Measurements from ENCODE around the gene ATXN1.

The ATXN1 gene

DNA sequence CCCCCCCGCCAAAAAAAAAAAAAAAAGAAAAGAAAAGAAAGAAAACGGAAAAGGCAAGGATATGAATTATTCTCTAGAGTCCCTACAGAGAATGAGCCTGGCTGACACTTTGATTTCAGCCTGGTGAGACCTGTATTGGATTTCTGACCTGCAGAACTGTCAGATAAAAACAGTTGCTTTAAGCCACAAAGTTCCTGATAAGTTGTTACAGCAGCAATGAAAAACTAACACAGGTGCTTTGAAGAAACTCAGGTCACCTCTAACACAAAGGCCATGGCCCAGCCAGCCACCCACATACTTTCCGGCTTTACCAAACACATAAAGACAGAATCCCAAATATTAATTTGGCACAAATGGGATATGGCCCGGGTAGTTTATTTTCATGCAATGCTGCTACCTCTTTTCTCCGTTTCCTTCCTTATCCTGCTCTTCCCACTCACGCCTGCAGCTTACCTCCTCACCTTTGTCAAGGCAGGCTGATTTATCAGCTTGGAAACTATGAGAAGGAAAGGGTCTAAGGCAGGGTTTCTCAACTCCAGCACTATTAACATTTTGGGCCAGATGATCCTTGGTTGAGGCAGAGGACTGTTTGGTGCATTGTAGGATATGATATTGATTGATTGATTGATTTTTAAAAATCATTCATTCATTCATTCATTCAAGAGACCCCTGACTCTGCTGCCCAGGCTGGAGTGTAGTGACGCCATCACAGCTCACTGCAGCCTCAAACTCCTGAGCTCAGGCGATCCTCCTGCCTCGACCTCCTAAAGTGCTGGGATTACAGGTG is 88.1 kb downstream of the ATXN1 start:
- DNase-seq (ENCODE audit: low read depth in 2 of 2) = no peak

DNA sequence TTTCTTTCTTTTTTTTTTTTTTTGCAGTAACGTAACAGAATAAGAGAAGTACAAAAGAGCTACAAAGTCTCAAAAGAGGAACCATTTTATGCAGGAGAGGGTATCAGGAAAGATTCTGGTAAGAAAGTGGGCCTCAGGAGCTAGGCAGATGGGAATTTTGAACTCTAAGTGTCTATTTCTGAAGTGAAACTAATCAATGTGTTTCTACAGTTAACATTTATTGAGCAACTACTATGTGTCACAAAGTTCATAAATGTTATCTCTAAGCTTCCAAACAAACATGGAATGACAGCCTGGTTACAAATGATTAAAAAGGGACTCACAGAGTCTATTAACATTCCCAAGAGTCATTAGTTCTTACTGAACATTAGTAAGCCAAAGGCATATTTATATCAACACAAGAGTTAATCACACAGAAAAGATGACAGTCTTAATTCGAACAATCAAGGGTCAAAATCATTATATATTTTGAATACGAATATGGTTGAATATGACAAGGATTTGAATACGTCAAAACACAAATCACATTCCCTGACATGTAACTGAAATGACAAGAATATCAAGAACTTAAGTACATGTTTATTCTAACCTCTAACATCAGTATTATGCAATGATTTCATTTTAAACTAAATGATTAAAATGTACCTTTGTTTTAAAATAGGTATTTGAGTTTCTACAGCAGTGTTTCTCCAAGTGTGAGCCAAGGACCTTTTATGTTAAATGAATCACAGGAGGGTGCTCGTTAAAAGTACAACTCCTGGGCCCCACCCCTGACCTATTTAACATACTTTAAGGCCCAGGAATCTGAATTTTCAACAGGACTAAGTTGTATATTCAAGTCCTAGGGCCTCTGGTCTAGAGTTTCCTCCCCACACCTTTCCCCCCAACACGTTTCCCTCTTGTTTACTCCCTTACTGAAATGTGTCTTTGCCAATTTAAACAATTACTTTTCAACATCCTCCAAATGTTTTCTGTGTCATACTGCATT is 89.7 kb downstream of the ATXN1 start:
- no peak for DNase-seq (ENCODE audit: low read depth in 2 of 2)

DNA sequence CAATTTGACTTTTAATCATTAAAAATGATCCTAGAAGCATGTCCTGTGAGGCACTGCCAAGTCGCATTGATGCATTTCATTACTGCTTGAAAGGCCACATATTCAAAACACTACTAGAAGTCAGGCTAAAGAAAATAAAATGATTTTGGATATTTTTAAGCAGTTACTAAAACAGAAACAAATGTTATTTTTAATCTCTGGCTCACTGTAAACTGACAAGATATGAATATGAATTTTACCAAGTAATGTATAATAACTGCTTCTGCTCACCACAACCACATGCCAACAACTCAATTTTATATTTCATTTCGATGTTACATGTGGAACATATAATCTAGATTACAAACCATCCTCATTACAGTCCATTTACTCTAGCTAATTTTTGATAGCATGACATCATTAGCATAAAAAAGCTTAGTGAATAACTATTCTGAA is 90.6 kb downstream of the ATXN1 start:
- DNase-seq (ENCODE audit: low read depth in 2 of 2) = no peak

DNA sequence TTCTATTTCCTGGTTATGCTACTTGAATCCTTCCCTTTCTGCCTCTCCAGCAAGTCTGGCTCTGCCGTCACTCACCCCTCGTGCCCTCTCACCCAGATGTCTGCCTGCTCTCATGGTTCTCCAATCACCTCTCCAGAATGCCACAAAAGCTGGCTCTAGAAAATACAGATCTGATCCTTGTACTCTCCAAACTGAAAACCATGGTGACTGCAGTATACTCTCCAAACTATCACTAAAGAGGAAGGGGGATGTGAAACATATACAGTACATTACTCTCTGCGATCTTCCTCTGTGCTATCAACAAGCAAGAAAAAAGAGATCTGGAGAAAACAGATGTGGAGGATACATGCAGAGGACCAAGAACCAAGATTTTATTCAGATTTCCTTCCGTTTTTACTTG is 91.1 kb downstream of the ATXN1 start:
- DNase-seq (ENCODE audit: low read depth in 2 of 2) = no peak

DNA sequence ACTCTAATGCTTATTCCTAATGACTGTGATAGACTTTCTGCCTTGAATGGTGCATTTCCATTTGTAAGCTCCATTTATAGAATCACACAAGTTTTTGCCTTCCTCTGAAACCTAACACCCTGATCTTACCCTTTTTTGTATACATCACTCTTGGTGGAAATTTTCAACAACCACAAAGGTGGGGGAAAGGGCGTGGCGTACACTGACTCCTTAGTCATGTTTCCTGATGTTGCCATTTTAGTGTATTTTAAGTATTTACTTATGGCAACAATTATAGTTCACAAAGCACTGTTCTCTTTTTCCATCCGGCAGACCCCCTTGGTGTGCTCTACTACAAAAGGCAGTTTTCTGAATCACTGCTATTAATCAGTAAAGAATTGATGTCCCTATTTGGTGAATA is 92.0 kb downstream of the ATXN1 start:
- peak; percentile 38 to 42 for DNase-seq (ENCODE audit: low read depth in 2 of 2)

DNA sequence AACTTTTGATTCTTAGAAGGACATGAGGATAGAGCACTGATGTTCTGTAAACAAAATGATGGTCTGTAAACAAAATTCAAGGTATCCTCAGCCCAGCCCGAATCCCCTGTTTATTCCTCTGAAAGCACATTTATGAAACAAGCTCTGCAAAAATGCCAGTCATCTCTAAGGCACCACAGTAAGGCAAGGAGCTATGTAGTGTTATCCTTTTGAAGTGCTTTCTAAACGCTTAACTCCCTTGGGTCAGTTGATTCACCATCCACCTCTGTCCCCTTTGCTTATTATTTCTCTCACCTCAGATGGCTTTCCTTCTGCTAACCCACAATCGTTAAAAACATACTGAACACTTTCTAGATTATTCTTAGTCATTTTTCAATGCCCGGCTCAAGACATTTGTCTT is 93.8 kb downstream of the ATXN1 start:
- no peak for DNase-seq (ENCODE audit: low read depth in 2 of 2)

DNA sequence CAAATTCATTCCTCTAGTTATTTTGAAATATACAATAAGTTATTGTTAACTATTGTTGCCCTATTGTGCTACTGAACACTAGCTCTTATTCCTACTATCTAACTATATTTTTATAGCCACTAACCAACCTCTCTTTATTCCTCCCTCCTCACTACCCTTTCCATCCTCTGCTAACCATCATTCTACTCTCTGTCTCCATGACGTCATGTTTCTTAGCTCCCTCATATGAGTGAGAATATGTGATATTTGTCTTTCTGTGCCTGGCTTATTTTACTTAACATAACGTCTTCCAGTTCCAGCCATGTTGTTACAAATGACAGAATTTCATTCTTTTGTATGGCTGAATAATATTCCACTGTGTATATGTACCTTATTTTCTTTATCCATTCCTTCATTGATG is 95.3 kb downstream of the ATXN1 start:
- DNase-seq (ENCODE audit: low read depth in 2 of 2) = no peak

DNA sequence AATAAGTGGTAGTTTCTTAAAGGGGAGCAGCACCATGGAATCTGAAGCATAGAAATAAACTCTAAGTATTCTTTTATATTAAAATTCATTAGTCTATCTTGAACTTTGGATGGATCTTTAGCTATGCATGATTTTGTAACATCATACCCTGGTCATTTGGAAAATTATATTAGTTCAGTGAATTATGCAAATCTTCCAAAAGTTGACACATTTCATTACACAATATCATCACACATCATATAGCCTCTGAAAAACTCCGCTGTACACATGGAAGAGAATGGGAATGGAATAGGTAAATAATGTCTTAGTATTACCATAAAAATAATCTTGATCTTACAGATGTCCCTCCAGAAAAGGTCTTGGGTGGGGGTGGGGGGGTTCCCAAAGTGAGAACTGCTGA is 96.1 kb downstream of the ATXN1 start:
- no peak for DNase-seq (ENCODE audit: low read depth in 2 of 2)

DNA sequence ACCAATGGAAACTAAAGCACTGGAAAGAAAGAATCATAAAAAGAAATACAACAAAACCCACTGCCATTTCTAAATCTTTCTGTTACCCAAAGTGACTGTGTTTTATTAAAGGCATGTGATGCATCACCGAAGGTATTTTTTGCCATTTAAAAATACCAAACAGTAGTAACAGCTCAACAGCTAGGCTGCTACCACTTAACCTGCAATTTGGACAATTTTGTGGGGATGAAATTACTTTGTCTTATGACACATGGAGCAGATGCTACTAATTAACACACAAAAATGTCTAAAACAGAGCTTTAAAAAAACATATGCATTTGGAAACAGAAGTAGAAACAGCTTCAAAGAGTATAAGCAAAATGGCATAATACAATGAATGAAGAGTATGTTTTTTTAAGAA is 97.4 kb downstream of the ATXN1 start:
- peak; percentile 44 for DNase-seq (ENCODE audit: low read depth in 2 of 2)

DNA sequence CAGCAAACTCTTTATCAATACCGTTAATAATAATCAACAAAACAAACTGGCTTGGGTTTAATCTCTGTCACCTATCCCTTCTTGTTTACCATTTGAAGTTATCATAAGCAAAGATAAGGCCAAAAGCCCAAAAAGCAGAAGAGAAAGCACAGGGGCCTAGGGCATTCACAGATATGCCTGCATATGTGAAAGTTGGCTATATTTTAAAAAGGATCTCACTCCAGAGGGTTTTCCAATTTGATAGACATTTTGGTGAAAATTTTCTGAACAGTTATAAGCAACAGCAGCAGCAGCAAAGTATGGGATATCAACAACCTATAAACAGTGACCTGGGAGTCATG is 101.1 kb downstream of the ATXN1 start:
- DNase-seq (ENCODE audit: low read depth in 2 of 2) = no peak

DNA sequence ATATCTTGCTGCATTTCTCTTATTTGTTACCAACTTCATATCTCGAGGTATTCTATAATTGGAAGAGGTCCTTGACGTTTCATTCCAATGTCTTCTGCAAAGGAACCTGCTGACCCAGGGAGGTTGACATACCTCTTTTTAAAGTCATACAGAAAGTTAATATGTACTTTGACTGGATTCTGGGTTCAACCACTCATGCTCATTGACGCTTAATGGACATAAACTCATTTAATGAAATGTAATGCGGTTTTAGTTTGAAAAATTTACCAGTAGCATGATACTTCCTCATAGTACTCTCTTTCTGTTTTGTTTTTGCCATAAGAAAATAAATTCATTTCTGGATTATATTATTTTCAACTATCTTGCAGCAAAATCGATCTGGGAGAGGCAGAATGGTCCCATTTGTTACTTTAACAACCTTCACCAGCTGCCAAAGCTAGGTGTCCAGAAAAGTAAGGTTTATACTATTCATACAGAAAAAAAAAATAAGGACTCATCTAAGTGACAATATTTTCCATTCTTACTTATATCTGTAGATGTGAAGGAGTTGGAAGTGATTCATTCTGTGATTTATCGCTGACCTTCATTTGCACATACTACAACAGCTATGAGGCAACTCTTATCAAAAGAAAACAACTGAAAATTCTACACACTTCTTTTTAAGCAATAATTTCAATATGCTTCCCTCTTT is 101.6 kb downstream of the ATXN1 start:
- DNase-seq (ENCODE audit: low read depth in 2 of 2) = no peak

DNA sequence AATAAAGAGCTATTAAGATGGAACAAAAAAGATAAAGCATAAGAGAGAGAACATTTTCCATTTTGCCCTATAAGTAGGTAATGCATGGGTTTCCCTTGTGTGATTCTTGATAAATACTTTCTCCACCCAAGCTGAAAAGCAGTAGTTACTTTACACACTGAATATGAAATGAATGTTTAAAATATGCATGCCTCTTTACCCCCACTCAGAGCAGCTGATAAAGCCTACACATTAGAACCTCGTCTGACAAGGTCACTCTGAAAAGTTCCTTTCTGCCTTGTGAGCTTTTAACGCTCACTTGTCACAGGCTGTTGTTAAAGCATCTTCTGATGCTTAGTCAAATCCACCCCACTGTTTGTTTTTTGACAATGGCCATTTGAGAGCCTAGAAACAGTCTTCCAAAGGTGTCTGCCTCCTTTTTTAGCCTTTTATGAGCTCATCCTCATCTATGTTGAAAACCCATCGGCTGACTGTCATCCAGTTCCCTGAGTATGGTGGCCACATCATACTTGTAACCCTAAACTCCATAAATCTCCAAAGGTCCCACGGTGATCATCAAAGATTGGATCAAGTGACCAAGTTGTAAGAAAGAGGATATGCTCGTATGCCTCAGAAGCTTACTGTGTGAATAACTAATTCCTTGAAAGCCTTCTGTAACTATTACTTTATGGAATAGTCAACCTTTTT is 102.8 kb downstream of the ATXN1 start:
- DNase-seq (ENCODE audit: low read depth in 2 of 2) = no peak

DNA sequence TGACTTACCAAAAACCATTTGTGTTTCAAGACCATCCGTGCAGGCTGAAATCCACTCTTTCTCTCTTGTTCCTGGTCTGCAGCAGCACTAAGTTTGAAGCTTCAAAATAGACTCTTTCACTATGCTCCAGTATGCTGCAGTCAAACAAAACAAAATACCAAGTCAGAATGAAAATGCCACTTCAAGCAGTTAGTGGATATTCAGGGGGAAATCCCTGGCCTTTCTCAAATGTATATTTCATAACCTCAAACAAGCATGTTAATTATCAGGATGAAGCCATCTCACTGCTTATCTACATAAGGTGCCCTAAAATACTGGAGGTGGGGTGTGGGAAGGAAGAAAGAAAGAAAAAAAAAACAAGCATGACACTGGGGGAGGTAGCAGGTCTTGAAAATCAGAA is 103.5 kb downstream of the ATXN1 start:
- DNase-seq (ENCODE audit: low read depth in 2 of 2) = no peak

DNA sequence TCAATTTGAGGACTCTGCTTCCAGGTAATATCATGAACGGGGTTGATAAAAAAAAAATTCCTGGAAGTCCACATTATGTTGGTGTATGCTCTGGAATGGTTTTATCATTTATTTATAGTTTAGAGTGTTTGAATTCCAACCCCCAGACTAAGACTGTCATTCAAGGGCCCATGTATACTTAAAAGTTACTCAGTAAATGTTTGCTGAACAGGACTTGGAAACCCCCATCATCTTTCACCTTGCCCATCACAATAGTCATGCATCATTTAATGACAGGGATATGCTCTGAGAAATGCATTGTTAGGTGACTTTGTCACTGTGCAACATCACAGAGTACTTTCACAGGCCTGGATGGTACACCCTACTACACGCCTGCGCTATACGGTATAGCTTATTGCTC is 104.8 kb downstream of the ATXN1 start:
- DNase-seq (ENCODE audit: low read depth in 2 of 2) = no peak

DNA sequence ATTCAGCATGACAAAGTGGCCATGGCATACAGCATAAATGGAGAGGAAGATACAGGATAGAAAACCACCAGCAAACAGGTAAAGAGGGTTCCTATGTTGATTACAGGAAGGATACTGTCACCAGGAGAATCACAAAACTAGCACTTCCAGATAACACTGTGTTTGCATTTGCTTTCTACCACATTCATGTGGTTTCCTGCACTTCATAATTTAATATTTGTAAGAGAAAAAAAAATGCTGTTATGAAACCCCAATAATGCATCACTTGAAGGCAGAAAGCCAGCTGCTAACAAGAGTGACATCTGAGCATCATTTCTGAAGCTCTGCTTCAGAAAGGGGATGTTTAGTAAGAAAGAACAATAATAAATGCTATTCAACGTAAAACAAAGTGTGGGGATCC is 106.6 kb downstream of the ATXN1 start:
- no peak for DNase-seq (ENCODE audit: low read depth in 2 of 2)

DNA sequence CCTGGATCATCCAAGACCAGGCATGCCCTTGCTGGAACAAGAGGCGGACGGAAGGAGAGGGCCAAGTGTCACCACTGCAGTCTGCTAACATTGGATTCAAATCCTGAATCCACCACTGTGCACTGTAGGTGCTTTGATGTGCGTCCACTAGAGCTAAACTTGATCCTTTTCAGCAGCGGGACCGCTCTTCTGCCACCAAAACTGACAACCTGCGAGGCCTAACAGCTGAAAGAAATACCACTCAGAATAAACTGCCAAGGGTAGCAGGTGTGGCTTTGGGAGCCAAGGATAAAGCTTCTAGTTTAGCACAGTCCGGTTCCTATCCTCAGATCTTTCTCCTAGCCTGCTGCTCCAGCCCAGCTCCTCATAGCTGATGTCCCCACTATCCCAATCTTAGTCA is 108.0 kb downstream of the ATXN1 start:
- DNase-seq (ENCODE audit: low read depth in 2 of 2) = no peak

DNA sequence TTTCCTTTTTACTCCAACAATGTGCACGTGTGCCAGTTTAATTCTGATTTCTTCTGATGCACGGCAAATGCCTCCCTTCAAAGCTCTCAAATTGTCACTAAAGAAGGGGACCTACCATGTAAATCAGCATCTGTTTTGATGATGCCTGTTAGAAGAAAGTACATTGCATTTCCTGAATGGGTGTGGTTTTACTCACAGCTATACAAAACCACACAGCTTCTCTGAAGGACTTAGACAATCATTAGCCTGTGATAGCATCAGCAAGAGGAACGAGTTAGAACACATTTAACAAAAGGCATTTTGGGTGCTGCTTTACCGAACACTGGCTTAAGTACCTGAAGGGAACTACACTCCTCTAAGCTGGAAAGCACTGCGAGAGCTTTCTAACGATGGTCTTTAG is 109.4 kb downstream of the ATXN1 start:
- no peak for DNase-seq (ENCODE audit: low read depth in 2 of 2)

DNA sequence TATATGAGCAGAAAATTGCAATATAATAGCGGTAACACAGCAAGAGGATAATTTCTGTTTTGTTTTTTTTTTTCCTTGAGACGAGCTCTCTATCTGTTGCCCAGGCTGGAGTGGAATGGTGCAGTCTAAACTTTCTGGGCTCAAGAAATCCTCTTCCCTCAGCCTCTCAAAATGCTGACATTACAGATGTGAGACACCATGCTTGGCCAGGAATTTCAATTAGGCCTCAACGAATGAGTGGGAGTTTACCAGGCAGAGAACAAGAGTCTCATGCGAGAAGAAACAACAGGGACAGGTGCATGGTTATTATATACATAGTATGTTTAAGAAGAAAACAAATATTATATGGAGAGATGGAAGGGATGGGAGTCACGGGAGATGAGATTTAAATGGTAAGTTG is 111.4 kb downstream of the ATXN1 start:
- DNase-seq (ENCODE audit: low read depth in 2 of 2) = no peak

DNA sequence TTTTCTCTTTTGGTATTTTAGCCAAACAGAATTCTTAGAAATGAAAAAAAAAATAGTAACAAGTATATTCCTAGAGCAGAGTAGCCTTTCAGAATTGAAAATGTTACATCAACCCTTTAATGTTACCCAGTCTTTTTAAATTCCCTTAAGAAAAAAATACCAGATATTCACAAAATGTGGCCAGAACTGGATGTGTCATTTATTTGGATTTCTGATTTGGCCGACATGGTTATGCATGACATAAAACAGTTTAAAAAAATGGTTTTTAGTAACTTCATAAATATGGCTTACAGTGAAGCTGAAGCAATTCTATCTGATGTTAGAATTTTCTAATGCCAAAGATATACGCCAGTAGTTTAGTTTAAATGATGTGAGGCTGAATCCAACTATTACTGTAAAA is 112.0 kb downstream of the ATXN1 start:
- no peak for DNase-seq (ENCODE audit: low read depth in 2 of 2)

DNA sequence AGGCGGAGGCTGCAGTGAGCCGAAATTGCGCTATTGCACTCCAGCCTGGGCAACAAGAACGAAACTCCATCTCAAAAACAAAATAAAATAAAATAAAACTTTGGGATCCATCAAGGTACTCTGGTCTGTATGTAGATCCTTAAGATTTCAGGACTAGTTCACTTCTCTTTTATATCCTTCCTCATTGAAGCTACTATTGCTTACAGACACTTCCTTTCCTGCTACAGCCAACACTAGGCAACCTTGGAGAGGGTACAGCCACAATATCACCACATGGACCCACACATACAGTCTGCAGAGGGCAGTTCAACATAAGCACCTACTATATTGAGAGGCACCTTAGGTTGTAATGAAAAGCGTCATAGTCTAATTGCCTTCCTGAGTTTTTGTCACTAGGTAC is 113.3 kb downstream of the ATXN1 start:
- DNase-seq (ENCODE audit: low read depth in 2 of 2) = no peak

DNA sequence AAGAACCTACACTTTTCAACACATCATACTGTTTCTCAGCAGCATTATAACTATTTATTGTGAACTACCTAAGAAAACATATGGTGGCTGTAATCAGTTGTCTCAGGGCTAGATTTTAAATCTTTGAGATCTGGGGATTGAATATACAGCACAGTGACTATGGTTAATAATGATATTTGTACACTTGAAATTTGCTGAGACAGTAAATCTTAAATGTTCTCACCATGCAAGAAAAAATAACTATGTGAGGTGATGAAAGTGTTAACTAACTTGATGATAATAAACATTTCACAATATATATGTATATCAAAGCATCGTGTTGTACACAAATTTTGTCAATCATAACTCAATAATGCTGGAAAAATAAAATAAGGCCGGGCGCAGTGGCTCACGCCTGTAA is 113.8 kb downstream of the ATXN1 start:
- no peak for DNase-seq (ENCODE audit: low read depth in 2 of 2)

Measured in fibroblast of skin of left biceps (primary cell).